ENCODE results near the gene RMND1. TPM values are rescaled to one million over a fixed set of nuclear protein-coding genes. Genes with fewer than 3 reads are reported as not detected.

The RMND1 gene
- total RNA-seq, 1 experiment from 2014 or later: 23.3 TPM

DNA sequence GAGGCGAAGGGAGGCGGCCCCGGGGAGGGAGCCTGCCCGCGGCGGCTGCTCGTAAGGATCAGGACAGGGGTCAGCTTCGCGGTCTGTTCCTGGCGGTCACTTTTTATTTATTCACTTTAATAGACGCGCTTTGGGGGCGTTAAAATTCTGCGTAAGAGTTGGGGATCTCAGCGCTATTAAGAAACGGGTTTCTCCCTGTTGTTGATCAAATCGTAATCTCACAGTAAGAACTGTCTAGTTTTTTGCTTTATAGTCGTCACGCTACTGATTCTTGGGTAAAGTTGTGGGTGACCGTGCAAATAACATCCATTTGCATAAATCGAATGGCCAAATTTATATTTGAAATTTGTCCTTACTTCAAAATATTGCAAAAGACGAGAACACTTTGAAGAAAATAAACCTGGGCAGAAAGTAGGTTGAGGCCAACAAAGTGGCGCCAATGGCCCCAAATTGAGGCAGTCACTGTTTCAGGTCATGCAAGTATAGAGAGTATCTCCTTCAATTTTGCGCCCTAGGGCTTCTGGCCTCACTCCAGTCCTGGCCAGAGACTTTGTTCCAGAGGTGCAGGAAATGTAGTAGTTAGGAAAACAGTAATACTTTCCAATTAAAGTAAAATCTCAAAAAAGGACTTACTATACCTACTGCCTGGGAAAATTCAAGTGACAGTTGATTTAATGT lies 963 bp upstream of the RMND1 start (continued):
- TF ChIP-seq, protein P1, sequence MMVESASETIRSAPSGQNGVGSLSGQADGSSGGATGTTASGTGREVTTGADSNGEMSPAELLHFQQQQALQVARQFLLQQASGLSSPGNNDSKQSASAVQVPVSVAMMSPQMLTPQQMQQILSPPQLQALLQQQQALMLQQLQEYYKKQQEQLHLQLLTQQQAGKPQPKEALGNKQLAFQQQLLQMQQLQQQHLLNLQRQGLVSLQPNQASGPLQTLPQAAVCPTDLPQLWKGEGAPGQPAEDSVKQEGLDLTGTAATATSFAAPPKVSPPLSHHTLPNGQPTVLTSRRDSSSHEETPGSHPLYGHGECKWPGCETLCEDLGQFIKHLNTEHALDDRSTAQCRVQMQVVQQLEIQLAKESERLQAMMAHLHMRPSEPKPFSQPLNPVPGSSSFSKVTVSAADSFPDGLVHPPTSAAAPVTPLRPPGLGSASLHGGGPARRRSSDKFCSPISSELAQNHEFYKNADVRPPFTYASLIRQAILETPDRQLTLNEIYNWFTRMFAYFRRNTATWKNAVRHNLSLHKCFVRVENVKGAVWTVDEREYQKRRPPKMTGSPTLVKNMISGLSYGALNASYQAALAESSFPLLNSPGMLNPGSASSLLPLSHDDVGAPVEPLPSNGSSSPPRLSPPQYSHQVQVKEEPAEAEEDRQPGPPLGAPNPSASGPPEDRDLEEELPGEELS (CRISPR knock-in tag; IDR thresholded peaks at IDR 0.05): no peak
- TF ChIP-seq ZNF263 (CRISPR knock-in tag; IDR thresholded peaks at IDR 0.05; ENCODE audit: low read depth) (no peak), JUN (CRISPR knock-in tag; IDR thresholded peaks at IDR 0.05) (no peak), ZNF219 (CRISPR knock-in tag; IDR thresholded peaks at IDR 0.05; ENCODE audit: borderline replicate concordance) (no peak), FOXP1 (CRISPR knock-in tag; IDR thresholded peaks at IDR 0.05; ENCODE audit: borderline replicate concordance) (no peak), ATF1 (CRISPR knock-in tag; IDR thresholded peaks at IDR 0.05) (no peak), HMGA2 (CRISPR knock-in tag; IDR thresholded peaks at IDR 0.05) (no peak), MYBL2 (CRISPR knock-in tag; IDR thresholded peaks at IDR 0.05) (no peak)
- TF ChIP-seq, protein P2, sequence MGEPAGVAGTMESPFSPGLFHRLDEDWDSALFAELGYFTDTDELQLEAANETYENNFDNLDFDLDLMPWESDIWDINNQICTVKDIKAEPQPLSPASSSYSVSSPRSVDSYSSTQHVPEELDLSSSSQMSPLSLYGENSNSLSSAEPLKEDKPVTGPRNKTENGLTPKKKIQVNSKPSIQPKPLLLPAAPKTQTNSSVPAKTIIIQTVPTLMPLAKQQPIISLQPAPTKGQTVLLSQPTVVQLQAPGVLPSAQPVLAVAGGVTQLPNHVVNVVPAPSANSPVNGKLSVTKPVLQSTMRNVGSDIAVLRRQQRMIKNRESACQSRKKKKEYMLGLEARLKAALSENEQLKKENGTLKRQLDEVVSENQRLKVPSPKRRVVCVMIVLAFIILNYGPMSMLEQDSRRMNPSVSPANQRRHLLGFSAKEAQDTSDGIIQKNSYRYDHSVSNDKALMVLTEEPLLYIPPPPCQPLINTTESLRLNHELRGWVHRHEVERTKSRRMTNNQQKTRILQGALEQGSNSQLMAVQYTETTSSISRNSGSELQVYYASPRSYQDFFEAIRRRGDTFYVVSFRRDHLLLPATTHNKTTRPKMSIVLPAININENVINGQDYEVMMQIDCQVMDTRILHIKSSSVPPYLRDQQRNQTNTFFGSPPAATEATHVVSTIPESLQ (CRISPR knock-in tag; IDR thresholded peaks at IDR 0.05): no peak
- TF ChIP-seq, protein P3, sequence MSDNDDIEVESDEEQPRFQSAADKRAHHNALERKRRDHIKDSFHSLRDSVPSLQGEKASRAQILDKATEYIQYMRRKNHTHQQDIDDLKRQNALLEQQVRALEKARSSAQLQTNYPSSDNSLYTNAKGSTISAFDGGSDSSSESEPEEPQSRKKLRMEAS (CRISPR knock-in tag; IDR thresholded peaks at IDR 0.05): no peak
- TF ChIP-seq, protein P4, sequence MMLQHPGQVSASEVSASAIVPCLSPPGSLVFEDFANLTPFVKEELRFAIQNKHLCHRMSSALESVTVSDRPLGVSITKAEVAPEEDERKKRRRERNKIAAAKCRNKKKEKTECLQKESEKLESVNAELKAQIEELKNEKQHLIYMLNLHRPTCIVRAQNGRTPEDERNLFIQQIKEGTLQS (CRISPR knock-in tag; conservative IDR thresholded peaks at IDR 0.05): no peak
- TF ChIP-seq, protein P5, sequence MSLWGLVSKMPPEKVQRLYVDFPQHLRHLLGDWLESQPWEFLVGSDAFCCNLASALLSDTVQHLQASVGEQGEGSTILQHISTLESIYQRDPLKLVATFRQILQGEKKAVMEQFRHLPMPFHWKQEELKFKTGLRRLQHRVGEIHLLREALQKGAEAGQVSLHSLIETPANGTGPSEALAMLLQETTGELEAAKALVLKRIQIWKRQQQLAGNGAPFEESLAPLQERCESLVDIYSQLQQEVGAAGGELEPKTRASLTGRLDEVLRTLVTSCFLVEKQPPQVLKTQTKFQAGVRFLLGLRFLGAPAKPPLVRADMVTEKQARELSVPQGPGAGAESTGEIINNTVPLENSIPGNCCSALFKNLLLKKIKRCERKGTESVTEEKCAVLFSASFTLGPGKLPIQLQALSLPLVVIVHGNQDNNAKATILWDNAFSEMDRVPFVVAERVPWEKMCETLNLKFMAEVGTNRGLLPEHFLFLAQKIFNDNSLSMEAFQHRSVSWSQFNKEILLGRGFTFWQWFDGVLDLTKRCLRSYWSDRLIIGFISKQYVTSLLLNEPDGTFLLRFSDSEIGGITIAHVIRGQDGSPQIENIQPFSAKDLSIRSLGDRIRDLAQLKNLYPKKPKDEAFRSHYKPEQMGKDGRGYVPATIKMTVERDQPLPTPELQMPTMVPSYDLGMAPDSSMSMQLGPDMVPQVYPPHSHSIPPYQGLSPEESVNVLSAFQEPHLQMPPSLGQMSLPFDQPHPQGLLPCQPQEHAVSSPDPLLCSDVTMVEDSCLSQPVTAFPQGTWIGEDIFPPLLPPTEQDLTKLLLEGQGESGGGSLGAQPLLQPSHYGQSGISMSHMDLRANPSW (CRISPR knock-in tag; conservative IDR thresholded peaks at IDR 0.05; ENCODE audit: low read depth): no peak
- TF ChIP-seq, protein P6, sequence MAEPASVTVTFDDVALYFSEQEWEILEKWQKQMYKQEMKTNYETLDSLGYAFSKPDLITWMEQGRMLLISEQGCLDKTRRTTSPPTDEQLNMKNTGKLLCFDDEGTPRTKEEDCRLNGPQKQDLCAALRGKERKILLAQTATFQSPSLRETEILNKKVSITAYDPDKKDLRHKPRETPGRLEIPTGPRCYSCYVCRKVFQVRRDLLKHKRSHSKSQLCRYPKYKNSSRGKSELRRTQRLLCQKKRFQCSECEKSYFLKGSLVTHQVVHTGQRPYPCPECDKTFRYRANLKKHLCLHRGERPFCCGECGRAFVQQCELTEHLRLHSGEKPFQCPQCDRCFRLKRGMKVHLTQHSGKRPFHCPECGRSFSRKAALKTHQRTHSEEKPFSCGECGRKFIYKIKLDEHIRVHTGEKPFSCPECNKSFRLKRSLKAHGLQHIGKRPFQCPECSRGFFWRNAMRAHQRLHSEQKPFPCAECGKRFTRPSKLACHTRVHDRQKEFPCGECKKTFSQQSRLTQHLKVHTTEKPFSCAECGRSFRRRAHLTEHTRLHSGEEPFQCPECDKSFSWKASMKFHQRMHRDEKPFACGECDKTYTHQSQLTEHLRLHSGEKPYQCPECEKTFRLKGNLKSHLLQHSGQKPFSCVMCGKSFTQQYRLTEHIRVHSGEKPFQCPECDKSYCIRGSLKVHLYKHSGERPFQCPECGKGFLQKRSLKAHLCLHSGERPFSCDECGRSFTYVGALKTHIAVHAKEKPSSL (CRISPR knock-in tag; conservative IDR thresholded peaks at IDR 0.05): no peak

DNA sequence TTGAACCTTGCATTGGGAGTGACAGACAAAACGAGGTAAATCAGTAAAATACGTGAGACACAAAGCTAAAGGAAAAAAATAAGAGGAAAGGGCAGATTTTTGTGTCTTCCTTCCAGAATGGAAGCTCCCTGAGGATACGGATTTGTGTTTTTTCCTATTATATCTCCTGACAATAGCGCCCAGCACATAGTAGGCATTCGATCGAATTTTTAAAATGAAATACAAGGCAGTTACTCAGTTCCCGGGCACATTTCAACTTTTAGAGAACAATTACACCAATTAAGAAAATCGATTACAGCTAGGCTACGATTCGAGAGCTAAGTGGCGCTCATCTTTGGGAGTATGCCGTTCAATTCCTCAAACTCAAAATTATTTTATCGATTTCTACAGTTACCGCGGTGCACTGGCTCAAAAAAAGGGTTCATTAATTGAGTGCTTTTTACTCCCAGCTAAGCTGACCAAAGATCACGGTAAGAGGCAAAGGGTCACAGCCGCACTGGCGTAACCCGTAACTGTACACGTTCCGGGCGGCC lies 443 bp downstream of the RMND1 start:
- peaks cover 28% of the 10 kb centered on the region for H3K4me1 Mint-ChIP-seq
- H3K36me3 Mint-ChIP-seq: peaks cover 5% of the 10 kb centered on the region
- peak overlapping the region; percentile 98 for H3K27ac Mint-ChIP-seq
- no peak for ATAC-seq
- H3K4me3 Mint-ChIP-seq: peak overlapping the region; percentile 96
- TF ChIP-seq, protein P1 (CRISPR knock-in tag; IDR thresholded peaks at IDR 0.05): no peak
- TF ChIP-seq RORB (CRISPR knock-in tag; IDR thresholded peaks at IDR 0.05) (no peak), ZNF416 (CRISPR knock-in tag; IDR thresholded peaks at IDR 0.05) (no peak), TEAD4 (CRISPR knock-in tag; IDR thresholded peaks at IDR 0.05) (no peak), MYBL2 (CRISPR knock-in tag; IDR thresholded peaks at IDR 0.05) (no peak), ZNF263 (CRISPR knock-in tag; IDR thresholded peaks at IDR 0.05; ENCODE audit: low read depth) (no peak), OVOL2 (CRISPR knock-in tag; IDR thresholded peaks at IDR 0.05; ENCODE audit: borderline replicate concordance) (no peak), JAZF1 (CRISPR knock-in tag; IDR thresholded peaks at IDR 0.05) (no peak), ZNF396 (CRISPR knock-in tag; IDR thresholded peaks at IDR 0.05; ENCODE audit: borderline replicate concordance) (no peak), ZBTB21 (CRISPR knock-in tag; IDR thresholded peaks at IDR 0.05; ENCODE audit: borderline replicate concordance) (no peak), ZNF219 (CRISPR knock-in tag; IDR thresholded peaks at IDR 0.05; ENCODE audit: borderline replicate concordance) (no peak)
- TF ChIP-seq, protein P7, sequence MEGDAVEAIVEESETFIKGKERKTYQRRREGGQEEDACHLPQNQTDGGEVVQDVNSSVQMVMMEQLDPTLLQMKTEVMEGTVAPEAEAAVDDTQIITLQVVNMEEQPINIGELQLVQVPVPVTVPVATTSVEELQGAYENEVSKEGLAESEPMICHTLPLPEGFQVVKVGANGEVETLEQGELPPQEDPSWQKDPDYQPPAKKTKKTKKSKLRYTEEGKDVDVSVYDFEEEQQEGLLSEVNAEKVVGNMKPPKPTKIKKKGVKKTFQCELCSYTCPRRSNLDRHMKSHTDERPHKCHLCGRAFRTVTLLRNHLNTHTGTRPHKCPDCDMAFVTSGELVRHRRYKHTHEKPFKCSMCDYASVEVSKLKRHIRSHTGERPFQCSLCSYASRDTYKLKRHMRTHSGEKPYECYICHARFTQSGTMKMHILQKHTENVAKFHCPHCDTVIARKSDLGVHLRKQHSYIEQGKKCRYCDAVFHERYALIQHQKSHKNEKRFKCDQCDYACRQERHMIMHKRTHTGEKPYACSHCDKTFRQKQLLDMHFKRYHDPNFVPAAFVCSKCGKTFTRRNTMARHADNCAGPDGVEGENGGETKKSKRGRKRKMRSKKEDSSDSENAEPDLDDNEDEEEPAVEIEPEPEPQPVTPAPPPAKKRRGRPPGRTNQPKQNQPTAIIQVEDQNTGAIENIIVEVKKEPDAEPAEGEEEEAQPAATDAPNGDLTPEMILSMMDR (IDR thresholded peaks at IDR 0.05): no peak
- no peak for DNase-seq (ENCODE audit: low spot score)
- no peaks in the 10 kb centered on the region; the same call in 1 of the 2 replicates for H3K27me3 Mint-ChIP-seq (ENCODE audit: low read depth)
- ChIA-PET CTCF (interaction anchor here (0.9 kb wide), 1 partner anchor 138 kb away, joined by 3 read pairs; no protein-coding TSS in a partner anchor), POLR2A (interaction anchor here (0.7 to 1.3 kb wide), 2 partner anchors 9 to 837 kb away, joined by 3 to 5 read pairs; no protein-coding TSS in a partner anchor)
- H3K9me3 Mint-ChIP-seq: no peaks in the 10 kb centered on the region

Data from WTC11 (cell line).